Sigmoid colon (tissue), 4 donors: ENCODE measurements around the gene ZNF512.

Source experiments
- CTCF ChIP-seq, 4 experiments: fragments of 450-650 bp in 3 of 4; fragments of 200-600 bp in 1 of 4; IDR thresholded peaks; one replicate each; pipeline ENCODE4 v1.5.1; 2016 to 2019; ENCODE audit warnings: antibody characterized with exemption in 4 of 4, mild to moderate bottlenecking in 3 of 4, moderate library complexity in 2 of 4
- EP300 ChIP-seq, 4 donors: sonication (generic); formaldehyde crosslinking; IDR thresholded peaks; one replicate each; pipeline ENCODE4 v1.6.1; 2017; ENCODE audit warnings: antibody characterized with exemption in 4 of 4
- POLR2A ChIP-seq, 2 donors: fragments of 450-650 bp; IDR thresholded peaks; one replicate each; pipeline ENCODE4 v1.6.1; 2016; ENCODE audit warnings: antibody characterized with exemption in 2 of 2, mild to moderate bottlenecking in 2 of 2, moderate library complexity in 2 of 2

GRCh38 chr2:27645197-27645596 lies 62.4 kb downstream of the ZNF512 start:
- TF ChIP-seq EP300 (IDR thresholded peaks at IDR 0.05): no peak
- no peak for TF ChIP-seq CTCF (IDR thresholded peaks at IDR 0.05)
- TF ChIP-seq POLR2A (IDR thresholded peaks at IDR 0.05): no peak
